Heart left ventricle (tissue), 16 donors: ENCODE data around the gene MOGAT2. TPM values are rescaled to one million over a fixed set of nuclear protein-coding genes. Genes with fewer than 3 reads are reported as not detected.
"Not testable (repeated sequence)": the region's sequence is repeated elsewhere in the genome, so short reads cannot be mapped to it uniquely, and the experiment has no call there.

Experiments
- ATAC-seq, 4 donors: fragments of 200-7000 bp; cut with Tn5 transposase; one replicate each; pipeline ENCODE4 v1.9.1; 2020 to 2022; ENCODE audit warnings: moderate library complexity in 4 of 4, mild to moderate bottlenecking in 3 of 4, moderate number of reproducible peaks in 1 of 4
- DNase-seq, 5 donors: peaks; one replicate each; pipeline ENCODE4 v3.0.0-alpha.2; 2020
- H3K27ac ChIP-seq, 12 donors: fragments of 200-600 bp; sonication (generic) in 4 of 12; one replicate each; pipeline versions ENCODE4 v1.5.0 to v1.8.0; 2016 to 2022; ENCODE audit warnings: mild to moderate bottlenecking in 2 of 12
- H3K27me3 ChIP-seq, 9 donors: fragments of 200-600 bp; sonication (generic) in 2 of 9; one replicate each; pipeline versions ENCODE4 v1.5.1 to v1.8.0; 2016 to 2022; ENCODE audit warnings: mild to moderate bottlenecking in 3 of 9
- H3K36me3 ChIP-seq, 9 donors: fragments of 200-600 bp; sonication (generic) in 2 of 9; one replicate each; pipeline versions ENCODE4 v1.5.0 to v1.8.0; 2018 to 2022; ENCODE audit warnings: mild to moderate bottlenecking in 2 of 9
- H3K4me1 ChIP-seq, 12 donors: fragments of 200-600 bp; sonication (generic) in 4 of 12; one replicate each; pipeline versions ENCODE4 v1.5.0 to v1.8.0; 2016 to 2022; ENCODE audit warnings: mild to moderate bottlenecking in 3 of 12
- H3K4me3 ChIP-seq, 12 donors: fragments of 200-600 bp; sonication (generic) in 4 of 12; one replicate each; pipeline versions ENCODE4 v1.5.0 to v1.8.0; 2017 to 2022; ENCODE audit warnings: mild to moderate bottlenecking in 9 of 12, moderate library complexity in 4 of 12
- H3K9me3 ChIP-seq, 12 donors: fragments of 200-600 bp; sonication (generic) in 4 of 12; one replicate each; pipeline versions ENCODE4 v1.5.0 to v1.8.0; 2016 to 2022; ENCODE audit warnings: mild to moderate bottlenecking in 1 of 12
- CTCF ChIP-seq, 12 donors: fragments of 200-600 bp; sonication (generic) in 4 of 12; IDR thresholded peaks; one replicate each; pipeline versions ENCODE4 v1.5.0 to v1.8.0; 2018 to 2022; ENCODE audit warnings: antibody characterized with exemption in 12 of 12, mild to moderate bottlenecking in 5 of 12
- POLR2A ChIP-seq, 2 donors: fragments of 450-650 bp; IDR thresholded peaks; one replicate each; pipeline ENCODE4 v1.6.1; 2017; ENCODE audit warnings: antibody characterized with exemption in 2 of 2, mild to moderate bottlenecking in 2 of 2, moderate library complexity in 2 of 2
- WGBS, 4 donors: extraction: QIAGEN DNeasy Blood & Tissue Kit in 2 of 4; methylation state at CpG; one replicate each; pipeline versions ENCODE4 v1.1.5 to v1.1.7; 2013 to 2018; 5-methylcytosine and 5-hydroxymethylcytosine counted together
- intact Hi-C, 10 donors: fragments of 100-400 bp; cut with DNase I; formaldehyde crosslinking; loops; one replicate each; pipeline versions ENCODE4 v1.11.1 to v1.14.2; 2022
- polyA plus RNA-seq, 2 donors: library from polyadenylated mRNA; stranded (reverse); fragments of 200-250 nt; gene quantifications; one replicate each; pipeline ENCODE4 v1.2.3, GENCODE V29; 2013
- total RNA-seq, 9 donors: library from RNA; depleted of rRNA in 2 of 9; stranded (reverse); fragments of >200 nt in 2 of 9; fragmentation: NEBNext Ultra II Directional in 3 of 9; extraction: Animal tissue kit (Norgen Biotek cat#: 25700) in 3 of 9; gene quantifications; one replicate each; pipeline versions ENCODE4 v1.1.0 to v1.2.4, GENCODE V29; 2016 to 2023
- donor health status: ischemic (EF 13 %, LVEDD 7.1; RV severe dilation, severe dysfunction).
- donor health status: healthy with polysubstance abuse.
- donor health status: DM: no; HTN: yes; CAD: no.
- donor health status: DM: no; HTN: no; CAD: no.
- donor health status: ischemic (EF 25% LVEDD 6.9; RV normal size, moderate dysfunction).
- donor health status: ischemic (EF 25% LVEDD 5.7; RV mildly dilated, moderate dysfunction).
- donor health status: healthy.
- donor health status: DM: yes; HTN: yes; CAD: no.
- donor health status: ischemic (EF 35%, LVEDD 5.7; RV mildly dilated, moderate dysfunction).
- donor health status: nonischemic (EF 11% LVEDD 7.7; RV severe dilation, severe dysfunction).
- donor health status: DM: yes; HTN: yes; CAD: no.
- donor health status: PGD.
- donor health status: ischemic (EF 29% LVEDD 5.4; RV normal size, mild dysfunction).
- donor health status: nonischemic (EF 23%, LVEDD 6.1; RV moderate dilation, normal function).

The MOGAT2 gene
- total and polyA plus RNA-seq, 11 donors = 0.04 to 0.27 (median 0.22) TPM; not detected in 7

- Histone ChIP-seq H3K27me3 (peaks cover 0 to 13% (median 0%) of the 10 kb centered on the region in 9 donors), H3K27ac (no peak overlapping the region), H3K4me1 (no peaks in the 10 kb centered on the region), H3K36me3 (no peaks in the 10 kb centered on the region), H3K4me3 (no peak overlapping the region), H3K9me3 (no peaks in the 10 kb centered on the region)
- DNase-seq (no peak), ATAC-seq (no peak)
- WGBS, 4 donors = 90 to 98% (median 96%) methylated on average over 1 of the region's 1 CpG
- no peak for TF ChIP-seq POLR2A (IDR thresholded peaks at IDR 0.05)
- TF ChIP-seq CTCF (IDR thresholded peaks at IDR 0.05) = no peak
- intact Hi-C loops = no loop called here
These were observed 40.4 kb upstream of the MOGAT2 start for GRCh38 chr11:75677275-75677674.

DNA sequence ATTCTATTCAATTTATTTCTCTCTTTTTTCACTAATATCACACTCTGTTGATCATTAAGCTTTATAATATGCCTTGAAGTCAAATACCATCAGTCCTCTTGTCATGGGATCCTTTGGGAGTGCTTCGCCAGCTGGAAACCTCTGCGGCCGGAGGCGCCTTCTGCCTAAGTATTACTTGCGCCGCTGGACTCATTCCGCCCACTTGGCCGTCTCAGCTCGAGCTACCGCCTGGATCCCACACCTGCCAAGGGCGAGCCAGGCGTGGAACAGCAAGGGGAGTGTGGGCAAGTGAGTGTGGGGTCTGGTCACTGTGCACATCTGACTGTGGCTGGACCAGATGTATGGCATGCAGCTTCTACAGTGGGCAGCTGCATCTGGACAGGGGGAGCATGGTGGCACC, 39.7 kb upstream of the MOGAT2 start:
- Histone ChIP-seq H3K4me1 (no peaks in the 10 kb centered on the region), H3K36me3 (no peaks in the 10 kb centered on the region), H3K9me3 (no peaks in the 10 kb centered on the region), H3K4me3 (no peak overlapping the region), H3K27ac (no peak overlapping the region), H3K27me3 (peaks cover 0 to 13% (median 0%) of the 10 kb centered on the region in 9 donors)
- DNase-seq (no peak), ATAC-seq (no peak)
- TF ChIP-seq CTCF (IDR thresholded peaks at IDR 0.05) = no peak
- TF ChIP-seq POLR2A (IDR thresholded peaks at IDR 0.05) = no peak
- intact Hi-C loops = no loop called here
- WGBS, 4 donors = 86 to 88% (median 87%) methylated on average over 12 of the region's 12 CpGs

DNA sequence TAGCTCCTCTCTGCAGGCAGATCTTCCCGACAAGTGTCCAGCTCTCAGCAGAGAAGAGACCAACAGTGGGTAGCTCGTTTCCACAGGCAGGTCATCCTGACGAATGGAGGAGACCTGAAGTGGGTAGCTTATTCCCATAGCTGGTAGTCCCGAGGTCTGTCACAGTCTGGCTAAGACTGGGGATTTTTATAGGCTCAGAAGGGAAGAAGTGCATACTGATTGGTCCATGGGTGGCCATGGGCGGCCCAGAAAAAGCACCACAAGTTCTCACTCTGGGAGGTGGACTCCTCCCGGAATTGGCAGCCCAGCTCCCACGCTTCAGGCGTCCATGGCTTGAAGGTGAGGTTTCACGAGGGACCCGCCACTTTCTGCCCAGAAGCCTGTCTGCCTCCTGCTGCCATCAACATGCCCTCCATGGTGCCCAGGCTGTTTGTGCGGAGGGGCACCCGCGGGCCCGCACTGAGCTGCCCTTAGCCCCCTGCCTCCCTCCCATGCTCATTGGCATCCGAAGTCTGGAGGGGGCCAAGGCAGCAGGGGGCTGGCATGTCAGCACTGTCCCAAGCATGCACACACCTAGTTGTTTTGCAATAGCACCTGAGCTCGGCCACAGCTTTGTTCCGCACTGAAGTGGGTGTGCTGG, 38.9 kb upstream of the MOGAT2 start:
- no peaks in the 10 kb centered on the region for H3K36me3 ChIP-seq

DNA sequence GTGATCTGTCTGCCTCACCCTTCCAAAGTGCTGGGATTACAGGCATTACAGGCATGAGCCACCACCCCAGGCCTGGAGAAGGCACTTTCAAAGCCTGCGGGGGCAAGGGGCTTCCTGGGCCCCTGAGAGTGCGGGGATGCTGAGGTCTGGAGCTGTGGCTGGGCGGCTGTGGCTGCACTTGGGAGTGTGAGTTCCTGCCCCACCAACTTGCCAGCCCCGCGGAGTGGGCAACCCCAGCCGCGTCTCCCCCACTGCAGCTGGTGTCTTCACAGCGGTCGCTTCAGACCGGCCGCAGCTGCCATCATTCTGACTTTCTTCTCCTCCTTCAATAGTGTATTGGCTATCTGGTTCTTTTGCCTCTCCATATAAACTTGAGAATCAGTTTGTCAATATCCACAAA, 38.1 kb upstream of the MOGAT2 start:
- peaks cover 0 to 3% (median 0%) of the 10 kb centered on the region in 12 donors for H3K9me3 ChIP-seq
- DNase-seq (no peak), ATAC-seq (no peak)
- WGBS, 4 donors = 83 to 94% (median 88%) methylated on average over 8 to 11 of the region's 11 CpGs
- TF ChIP-seq CTCF (IDR thresholded peaks at IDR 0.05) (no peak), POLR2A (IDR thresholded peaks at IDR 0.05) (no peak)
- H3K27me3 ChIP-seq = peaks cover 0 to 13% (median 0%) of the 10 kb centered on the region in 9 donors
- intact Hi-C loops = no loop called here
- H3K36me3 ChIP-seq = no peaks in the 10 kb centered on the region
- H3K4me3 ChIP-seq = no peak overlapping the region
- H3K4me1 ChIP-seq = no peaks in the 10 kb centered on the region
- no peak overlapping the region for H3K27ac ChIP-seq

More for the DNA sequence above, 38.9 kb upstream of the MOGAT2 start:
- DNase-seq (no peak), ATAC-seq (peak in 1 of 4 donors; percentile 29)
- WGBS, 4 donors = 76 to 87% (median 82%) methylated on average over 15 to 17 of the region's 17 CpGs
- Histone ChIP-seq H3K4me1 (no peaks in the 10 kb centered on the region), H3K9me3 (peaks cover 0 to 3% (median 0%) of the 10 kb centered on the region in 12 donors), H3K4me3 (no peak overlapping the region), H3K27me3 (peaks cover 0 to 13% (median 0%) of the 10 kb centered on the region in 9 donors), H3K27ac (no peak overlapping the region)
- intact Hi-C loops = no loop called here
- TF ChIP-seq POLR2A (IDR thresholded peaks at IDR 0.05) = no peak
- TF ChIP-seq CTCF (IDR thresholded peaks at IDR 0.05) = no peak

- H3K4me3 ChIP-seq, H3K36me3 ChIP-seq, H3K4me1 ChIP-seq, H3K27ac ChIP-seq, intact Hi-C loops, ATAC-seq, DNase-seq: not testable (repeated sequence)
- Histone ChIP-seq H3K9me3 (peaks cover 0 to 23% (median 5%) of the 10 kb centered on the region in 12 donors), H3K27me3 (peaks cover 0 to 18% (median 0%) of the 10 kb centered on the region in 9 donors)
- 69 to 85% (median 80%) methylated on average over 1 of the region's 1 CpG for WGBS, 4 donors
These were observed 33.8 kb upstream of the MOGAT2 start for GRCh38 chr11:75683856-75684255.
